ENCODE data around the gene LYVE1.
"Not testable (repeated sequence)": the region's sequence is repeated elsewhere in the genome, so short reads cannot be mapped to it uniquely, and the experiment has no call there.

Gene LYVE1

DNA sequence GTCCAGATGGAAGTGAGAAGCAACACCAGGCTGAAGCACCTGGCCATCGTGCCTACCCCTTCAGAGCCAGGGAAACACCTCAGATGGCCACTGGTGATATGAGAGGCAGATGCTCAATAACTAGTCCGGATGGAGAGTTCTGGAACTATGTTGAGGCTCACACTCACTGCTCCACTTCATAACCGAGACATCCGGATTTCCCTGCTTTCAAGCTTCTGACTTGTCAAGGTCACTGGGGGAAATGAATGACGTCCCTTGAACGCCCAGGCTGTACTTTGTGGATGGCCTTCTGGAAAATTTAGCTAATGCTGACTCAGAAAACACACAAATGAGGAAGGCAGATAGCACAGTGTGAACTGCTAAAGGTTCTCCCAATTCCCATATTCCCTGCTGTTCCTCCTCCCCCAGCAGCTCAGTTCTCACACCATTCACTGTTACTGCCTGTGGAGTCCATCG is at the start of gene LYVE1:
Gene LYVE1, minus strand, starts transcription at position 180 of the 456 bp plus-strand sequence. Its CDS starts 133 bp downstream, at position 47.
- DNase-seq (ENCODE audit: low read depth): no peak

DNA sequence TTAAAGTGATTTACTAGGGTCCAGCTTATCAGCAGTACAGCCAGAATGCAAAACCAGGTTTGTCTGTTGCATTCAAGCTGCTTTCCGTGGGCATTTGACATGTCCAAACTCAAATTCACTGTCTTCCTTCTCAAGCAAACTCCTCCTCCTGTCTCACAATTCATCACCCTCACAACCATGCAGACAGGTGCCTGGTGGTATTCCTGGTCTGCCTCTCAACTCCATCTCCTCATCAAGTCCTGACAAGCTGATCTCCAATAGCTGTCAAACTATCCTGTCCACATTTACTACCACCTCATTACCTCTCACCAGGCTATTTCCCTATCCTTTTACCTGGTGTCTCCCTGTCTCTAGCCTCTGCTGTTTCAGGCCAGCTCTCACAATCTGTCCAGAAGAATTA is 49.1 kb upstream of the LYVE1 start:
- DNase-seq (ENCODE audit: low read depth): no peak

DNA sequence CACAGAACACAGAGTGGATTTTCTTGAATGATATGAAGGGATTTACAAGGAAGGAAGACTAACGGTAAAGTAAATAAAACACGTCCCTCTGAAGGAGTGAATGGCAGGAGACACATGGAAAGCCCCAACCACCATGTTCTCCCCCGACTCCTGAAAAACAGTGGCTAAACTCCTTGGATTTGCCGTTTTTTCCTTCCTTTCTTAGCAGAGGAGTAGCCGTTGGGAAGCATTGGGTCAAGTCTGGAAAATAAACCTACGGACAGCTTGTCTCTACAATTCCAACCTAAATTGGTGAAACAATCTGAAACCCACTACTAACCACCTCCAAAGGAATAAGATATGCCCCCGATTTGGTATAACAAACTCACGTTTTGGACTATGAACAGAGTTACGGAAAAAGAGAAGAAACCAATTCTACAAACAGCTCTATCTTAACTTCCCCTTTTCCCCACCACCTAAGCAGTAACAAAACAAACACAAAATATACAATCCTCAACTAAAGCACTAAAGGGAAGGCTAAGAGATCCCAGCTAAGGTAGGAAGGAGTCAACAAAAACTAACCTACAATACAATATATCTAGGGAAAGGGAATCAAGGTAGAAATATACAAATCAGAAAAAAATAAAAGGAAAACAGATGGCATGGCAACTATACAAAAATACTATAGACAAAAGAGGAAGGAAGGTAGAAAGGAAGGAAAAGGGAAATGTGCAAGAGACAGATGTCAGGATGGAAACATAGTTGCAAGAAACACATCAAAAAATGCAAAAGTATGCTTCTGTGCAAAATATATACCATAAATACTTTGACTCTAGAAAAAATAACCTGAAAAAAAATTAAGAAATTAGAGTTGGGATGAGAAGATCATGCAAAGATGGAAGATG is 43.8 kb upstream of the LYVE1 start:
- no peak for DNase-seq (ENCODE audit: low read depth)

- DNase-seq (ENCODE audit: low read depth): no peak
These were observed 41.2 kb upstream of the LYVE1 start for GRCh38 chr11:10609636-10610035.

GRCh38 chr11:10608584-10608983 is 40.1 kb upstream of the LYVE1 start:
- no peak for DNase-seq (ENCODE audit: low read depth)

DNA sequence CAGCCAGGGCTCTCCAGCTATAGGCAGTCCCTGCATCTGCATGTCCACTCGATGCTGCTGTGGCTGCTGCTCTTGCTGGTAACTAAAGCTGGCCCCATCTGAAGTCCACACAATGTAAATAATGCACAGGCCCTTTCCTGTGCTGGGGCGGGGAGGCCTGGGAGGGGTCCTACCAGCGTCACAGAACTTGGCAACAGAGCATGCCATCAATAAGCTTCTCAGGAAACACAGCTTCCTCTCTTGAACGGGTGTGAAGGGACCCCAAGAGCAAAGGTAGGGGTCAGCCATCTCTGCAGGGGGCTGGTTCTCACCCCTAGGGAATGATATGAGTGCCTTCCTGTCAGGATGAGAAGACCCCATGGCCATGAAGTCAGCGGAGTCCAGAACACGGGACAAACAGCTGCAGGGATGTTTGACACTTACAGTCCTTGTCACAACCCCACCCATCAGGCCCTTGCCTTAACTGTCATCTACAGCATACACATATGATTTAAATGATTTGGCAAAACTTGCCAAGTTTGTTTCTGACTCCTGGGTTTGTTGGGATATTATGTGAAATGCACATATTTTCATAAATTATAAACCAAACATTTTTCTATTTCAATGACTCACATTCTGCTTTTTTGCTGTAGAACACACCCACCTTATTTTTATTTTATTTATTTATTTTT is 39.1 kb upstream of the LYVE1 start:
- DNase-seq (ENCODE audit: low read depth): no peak

GRCh38 chr11:10606536-10607208 is 38.2 kb upstream of the LYVE1 start:
- no peak for DNase-seq (ENCODE audit: low read depth)

- DNase-seq (ENCODE audit: low read depth): no peak
These were observed 37.5 kb upstream of the LYVE1 start for GRCh38 chr11:10605941-10606381.

DNA sequence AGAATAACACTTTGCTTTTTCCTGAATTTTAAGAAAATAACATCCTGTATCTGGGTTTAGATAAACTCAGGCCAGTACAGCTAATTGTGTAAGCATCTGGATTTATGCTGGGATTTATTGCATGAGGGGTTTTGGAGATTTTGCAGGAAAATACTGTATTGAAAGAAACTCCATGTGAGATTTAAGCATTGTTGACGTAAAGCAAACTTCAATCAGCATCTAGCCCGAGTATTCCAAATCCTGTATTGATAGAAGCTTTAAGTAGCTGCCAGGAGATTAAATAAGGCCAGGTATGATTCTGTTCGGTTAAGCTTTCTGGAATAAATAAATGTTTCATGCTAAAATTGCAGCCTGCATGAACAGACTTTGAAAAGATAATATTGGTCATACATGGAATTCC is 36.3 kb upstream of the LYVE1 start:
- DNase-seq (ENCODE audit: low read depth): no peak

GRCh38 chr11:10604340-10604748 is 35.9 kb upstream of the LYVE1 start:
- no peak for DNase-seq (ENCODE audit: low read depth)

GRCh38 chr11:10603721-10604297 is 35.3 kb upstream of the LYVE1 start:
- DNase-seq (ENCODE audit: low read depth): no peak

DNA sequence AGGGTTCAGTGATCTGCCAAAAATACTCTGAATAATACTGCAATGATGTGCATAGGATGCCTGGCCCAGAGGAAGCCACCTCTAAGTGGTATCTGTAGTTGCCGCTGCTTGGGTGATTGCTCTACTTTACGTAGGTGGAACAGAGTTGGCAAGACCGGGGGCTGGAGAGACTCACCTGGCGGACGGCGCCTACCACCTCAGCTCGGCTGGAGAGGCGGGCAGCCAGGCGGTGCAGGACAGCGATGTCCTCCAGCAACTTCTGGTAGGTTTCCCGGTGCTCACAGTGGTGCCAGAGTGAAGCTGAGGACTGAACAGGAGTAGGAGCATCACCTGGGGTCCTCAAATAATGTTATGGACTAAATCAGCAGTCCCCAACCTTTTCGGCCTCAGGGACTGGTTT is 34.5 kb upstream of the LYVE1 start:
- no peak for DNase-seq (ENCODE audit: low read depth)

- no peak for DNase-seq (ENCODE audit: low read depth)
These were observed 33.9 kb upstream of the LYVE1 start for GRCh38 chr11:10602366-10602765.

GRCh38 chr11:10601837-10602236 is 33.4 kb upstream of the LYVE1 start:
- no peak for DNase-seq (ENCODE audit: low read depth)

DNA sequence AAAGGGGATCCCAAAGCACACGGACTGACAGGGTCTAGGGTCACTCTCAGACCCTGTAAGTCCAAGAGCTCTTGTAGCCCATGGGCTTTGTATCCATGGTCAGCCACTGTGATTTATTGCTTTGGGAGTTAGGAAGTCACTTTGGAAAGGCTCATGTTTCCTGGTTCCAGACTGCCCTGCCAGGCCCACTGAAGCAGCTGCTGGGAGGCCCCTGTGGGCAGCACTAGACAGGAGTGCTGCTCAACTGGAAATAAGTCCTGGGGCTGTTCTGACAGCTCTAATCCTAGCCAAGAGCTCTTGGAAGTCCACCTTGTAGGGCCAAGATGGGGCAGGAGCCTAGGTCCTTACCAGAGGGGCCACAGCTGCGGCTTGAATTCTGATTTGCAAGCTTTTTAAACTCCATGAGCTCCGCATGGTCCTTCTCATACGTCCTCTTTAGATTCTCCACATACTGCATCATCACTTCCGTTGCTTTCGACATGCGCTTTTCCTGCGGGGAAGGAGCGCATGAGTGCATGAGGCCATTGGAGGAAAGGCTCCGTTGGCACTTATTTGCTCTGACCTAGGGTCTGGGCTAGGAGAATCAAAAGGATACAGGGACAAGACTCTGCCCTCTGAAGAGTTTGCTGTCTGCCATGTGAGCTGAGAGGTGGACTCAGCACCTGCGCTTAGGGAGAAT is 32.2 kb upstream of the LYVE1 start:
- DNase-seq (ENCODE audit: low read depth): no peak

- DNase-seq (ENCODE audit: low read depth): no peak
These were observed 31.1 kb upstream of the LYVE1 start for GRCh38 chr11:10599388-10600175.

DNA sequence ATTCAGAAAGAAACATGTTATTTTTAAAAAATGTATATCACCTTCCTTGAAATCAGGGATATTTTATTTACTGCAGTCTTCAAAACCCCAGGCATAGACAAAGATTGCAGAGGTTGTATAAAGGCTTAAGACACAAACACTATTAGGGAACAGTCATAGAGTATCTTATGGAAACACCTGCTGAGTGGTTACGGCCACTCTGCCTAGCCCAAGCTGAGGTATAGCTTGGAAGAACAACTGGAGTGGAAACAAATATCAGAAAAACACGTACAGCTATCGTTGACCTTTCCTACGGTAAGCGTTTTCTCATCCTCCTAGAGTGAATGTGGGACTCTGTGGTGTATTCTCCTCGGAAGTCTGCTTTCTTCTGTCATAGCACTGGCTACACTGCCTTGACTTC is 30.4 kb upstream of the LYVE1 start:
- no peak for DNase-seq (ENCODE audit: low read depth)

- DNase-seq (ENCODE audit: low read depth): no peak
These were observed 29.4 kb upstream of the LYVE1 start for GRCh38 chr11:10597877-10598351.

GRCh38 chr11:10595840-10596239 is 27.4 kb upstream of the LYVE1 start:
- DNase-seq (ENCODE audit: low read depth): not testable (repeated sequence)

DNA sequence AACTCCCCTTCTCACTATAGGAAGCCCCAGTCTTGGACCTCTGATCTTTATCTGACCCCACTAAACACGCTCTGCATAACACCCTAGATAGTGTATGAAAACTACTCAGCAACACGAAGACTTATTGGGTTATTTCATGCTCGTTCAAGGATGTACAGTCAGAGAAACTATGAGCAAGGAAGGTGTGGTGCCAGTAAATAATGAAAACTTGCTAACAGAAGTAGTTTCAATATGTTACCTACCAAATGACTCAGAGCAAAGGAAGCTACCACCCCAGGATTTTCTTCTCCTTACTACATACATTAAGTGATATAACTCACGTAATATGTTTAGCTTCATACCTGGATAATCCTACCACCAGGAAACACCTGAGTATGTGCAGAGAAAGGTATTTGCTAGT is 25.9 kb upstream of the LYVE1 start:
- no peak for DNase-seq (ENCODE audit: low read depth)

DNA sequence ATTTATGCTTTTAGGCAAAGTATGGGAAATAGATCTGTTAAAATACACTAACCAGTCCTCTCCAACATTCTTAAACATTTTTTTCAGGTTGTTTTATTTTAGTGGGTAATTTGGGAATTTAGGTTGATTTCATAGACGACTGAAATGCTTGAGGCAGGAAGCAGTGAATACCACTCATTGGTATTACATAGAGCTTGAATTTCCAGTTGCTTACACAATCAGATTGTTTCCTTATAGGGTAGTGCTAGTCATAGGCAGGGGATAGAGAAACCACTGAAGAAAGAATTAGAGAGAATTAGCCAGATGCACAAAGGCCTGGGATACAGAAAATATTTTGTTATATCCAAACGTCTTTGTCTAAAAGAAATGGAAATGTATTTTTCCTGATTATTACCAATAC is 23.9 kb upstream of the LYVE1 start:
- no peak for DNase-seq (ENCODE audit: low read depth)
